HEK293T (cell line): ENCODE measurements around the gene BFSP2.

Experiments used
- CTCF ChIA-PET: fragments of 350-600 bp; formaldehyde crosslinking; extraction: SDS; loops from one replicate; lab custom pipeline; 2021; ENCODE audit warnings: antibody characterized with exemption, inconsistent platforms; lab: Yijun Ruan, JAX
- POLR2A ChIA-PET: fragments of 350-600 bp; formaldehyde crosslinking; extraction: SDS; loops from one replicate; lab custom pipeline; 2020; ENCODE audit warnings: antibody characterized with exemption, inconsistent platforms; lab: Yijun Ruan, JAX
- DNase-seq: peaks from one replicate; pipeline ENCODE4 v3.0.0; 2012; ENCODE audit warnings: mixed read lengths; ENCODE audit errors: extremely low spot score
- ARNT ChIP-seq: fragments of 450-650 bp; IDR thresholded peaks from 2 replicates; pipeline ENCODE4 v1.6.1; 2017; ENCODE audit warnings: mild to moderate bottlenecking
- BHLHE40 ChIP-seq: fragments of 450-650 bp; IDR thresholded peaks from 2 replicates; pipeline ENCODE4 v1.6.1; 2016; ENCODE audit warnings: mild to moderate bottlenecking, moderate library complexity, borderline replicate concordance
- CTBP1 ChIP-seq: fragments of 450-650 bp; IDR thresholded peaks from 2 replicates; pipeline ENCODE4 v1.6.1; 2016; ENCODE audit warnings: borderline replicate concordance
- ELF4 ChIP-seq: fragments of 450-650 bp; IDR thresholded peaks from 2 replicates; pipeline ENCODE4 v1.6.1; 2017; ENCODE audit warnings: antibody characterized with exemption
- FOXA1 ChIP-seq: fragments of 450-650 bp; IDR thresholded peaks from 2 replicates; pipeline ENCODE4 v1.6.1; 2016; ENCODE audit warnings: mild to moderate bottlenecking
- FOXK2 ChIP-seq: fragments of 450-650 bp; IDR thresholded peaks from 2 replicates; pipeline ENCODE4 v1.6.1; 2016; ENCODE audit warnings: mild to moderate bottlenecking
- FOXM1 ChIP-seq: fragments of 450-650 bp; IDR thresholded peaks from 2 replicates; pipeline ENCODE4 v1.6.1; 2017; ENCODE audit warnings: mild to moderate bottlenecking, borderline replicate concordance
- HDGF ChIP-seq: fragments of 450-650 bp; IDR thresholded peaks from 2 replicates; pipeline ENCODE4 v1.6.1; 2017; ENCODE audit warnings: antibody characterized with exemption, borderline replicate concordance
- L3MBTL2 ChIP-seq: fragments of 450-650 bp; conservative IDR thresholded peaks from 2 replicates; pipeline ENCODE4 v1.6.1; 2016; ENCODE audit warnings: mild to moderate bottlenecking
- LEF1 ChIP-seq: fragments of 450-650 bp; IDR thresholded peaks from 2 replicates; pipeline ENCODE4 v1.6.1; 2017; ENCODE audit warnings: mild to moderate bottlenecking, borderline replicate concordance
- NFRKB ChIP-seq: fragments of 450-650 bp; IDR thresholded peaks from 2 replicates; pipeline ENCODE4 v1.6.1; 2016; ENCODE audit warnings: mild to moderate bottlenecking, moderate library complexity
- SP1 ChIP-seq: fragments of 450-650 bp; IDR thresholded peaks from 2 replicates; pipeline ENCODE4 v1.6.1; 2017
- SUZ12 ChIP-seq: fragments of 450-650 bp; IDR thresholded peaks from 2 replicates; pipeline ENCODE4 v1.6.1; 2016; ENCODE audit warnings: mild to moderate bottlenecking
- TARDBP ChIP-seq: fragments of 450-650 bp; IDR thresholded peaks from 2 replicates; pipeline ENCODE4 v1.6.1; 2016
- ZNF384 ChIP-seq: fragments of 450-650 bp; IDR thresholded peaks from 2 replicates; pipeline ENCODE4 v1.6.1; 2016
- TF ChIP-seq, protein P1 (sequence below): fragments of 450-650 bp; IDR thresholded peaks from 2 replicates; pipeline ENCODE4 v1.6.1; 2016

Gene BFSP2

DNA sequence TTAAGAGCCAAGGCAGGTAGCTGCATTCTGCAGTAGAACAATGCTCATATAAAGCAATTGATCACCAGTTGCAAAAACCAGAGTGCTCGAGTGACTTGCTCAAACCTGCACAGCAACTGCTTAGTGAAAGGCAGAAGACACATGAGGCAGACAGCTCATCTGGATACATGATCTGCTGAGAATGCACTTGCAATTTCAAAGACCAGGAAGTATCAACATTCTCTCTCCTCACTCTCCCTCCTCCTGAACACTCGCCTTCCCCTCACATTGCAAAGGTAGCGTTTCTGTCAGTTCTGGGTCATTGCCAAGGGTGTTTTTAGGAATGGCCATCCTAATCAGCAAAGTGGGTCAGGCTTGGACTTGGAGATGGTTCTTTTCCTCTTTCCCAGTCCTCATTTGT is 61.0 kb downstream of the BFSP2 start:
- DNase-seq, result no peak
- TF ChIP-seq FOXM1 (no peak), SP1 (no peak), CTBP1 (no peak), ARNT (no peak), ZNF384 (no peak), BHLHE40 (no peak), LEF1 (no peak), FOXA1 (no peak), HDGF (no peak), L3MBTL2 (no peak), SUZ12 (no peak), FOXK2 (no peak), NFRKB (no peak), TARDBP (no peak), ELF4 (no peak)
- TF ChIP-seq, protein P1, sequence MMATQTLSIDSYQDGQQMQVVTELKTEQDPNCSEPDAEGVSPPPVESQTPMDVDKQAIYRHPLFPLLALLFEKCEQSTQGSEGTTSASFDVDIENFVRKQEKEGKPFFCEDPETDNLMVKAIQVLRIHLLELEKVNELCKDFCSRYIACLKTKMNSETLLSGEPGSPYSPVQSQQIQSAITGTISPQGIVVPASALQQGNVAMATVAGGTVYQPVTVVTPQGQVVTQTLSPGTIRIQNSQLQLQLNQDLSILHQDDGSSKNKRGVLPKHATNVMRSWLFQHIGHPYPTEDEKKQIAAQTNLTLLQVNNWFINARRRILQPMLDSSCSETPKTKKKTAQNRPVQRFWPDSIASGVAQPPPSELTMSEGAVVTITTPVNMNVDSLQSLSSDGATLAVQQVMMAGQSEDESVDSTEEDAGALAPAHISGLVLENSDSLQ, result no peak
- ChIA-PET POLR2A (no interaction called here), CTCF (no interaction called here)

DNA sequence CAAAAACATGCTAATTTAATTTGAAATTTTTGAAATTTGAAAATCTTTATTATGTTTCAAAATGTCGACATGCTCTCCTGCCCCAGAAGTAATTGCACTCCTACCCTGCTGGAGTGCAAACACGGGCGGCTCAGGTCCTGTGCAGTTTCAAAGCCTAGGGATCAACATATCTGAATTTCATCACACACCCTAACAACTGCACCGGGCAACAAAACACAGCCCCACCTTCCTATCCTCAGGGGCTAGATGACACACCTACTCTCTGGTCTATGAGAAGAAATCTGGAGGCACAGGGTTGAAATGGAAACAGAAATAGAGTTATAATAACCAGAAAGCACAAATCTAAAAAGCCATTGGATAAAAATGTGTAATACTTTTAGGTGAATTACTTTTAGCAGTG is 61.4 kb downstream of the BFSP2 start:
- no peak for DNase-seq
- ChIA-PET POLR2A (no interaction called here), CTCF (no interaction called here)
- TF ChIP-seq, protein P1, result no peak
- no peak for TF ChIP-seq FOXM1
- TF ChIP-seq BHLHE40, result no peak
- TF ChIP-seq ZNF384, result no peak
- TF ChIP-seq FOXA1, result no peak
- no peak for TF ChIP-seq HDGF
- TF ChIP-seq L3MBTL2, result no peak
- no peak for TF ChIP-seq TARDBP
- TF ChIP-seq ELF4, result no peak
- TF ChIP-seq LEF1, result no peak
- TF ChIP-seq SP1, result no peak
- no peak for TF ChIP-seq ARNT
- TF ChIP-seq SUZ12, result no peak
- no peak for TF ChIP-seq CTBP1
- no peak for TF ChIP-seq NFRKB
- no peak for TF ChIP-seq FOXK2

DNA sequence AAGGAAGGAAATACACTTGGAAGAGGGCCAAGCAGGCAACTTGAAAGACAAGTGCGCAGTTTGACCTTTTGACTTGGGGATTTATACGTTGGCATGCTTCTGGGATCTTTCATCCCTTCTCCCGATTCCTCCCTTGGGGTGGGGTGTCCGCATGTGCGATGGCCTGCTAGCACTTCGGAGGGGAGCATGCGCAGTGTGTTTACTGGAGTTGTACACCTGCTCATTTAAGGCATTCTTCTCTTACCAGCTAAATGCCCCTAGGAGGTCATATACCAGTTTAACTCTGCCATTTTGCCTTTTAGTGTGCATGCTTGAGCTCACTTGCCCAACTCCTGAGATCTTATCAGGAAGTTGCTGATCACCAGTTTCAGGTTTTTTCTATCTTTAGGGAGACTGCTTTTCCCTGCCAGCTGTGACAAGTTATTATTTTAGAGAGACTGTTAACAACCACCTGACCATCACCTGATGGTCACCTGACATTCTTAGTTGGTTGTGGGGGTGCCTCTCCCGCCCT is 63.5 kb downstream of the BFSP2 start:
- CTCF ChIA-PET, result no interaction called here
- TF ChIP-seq BHLHE40 (no peak), HDGF (no peak), SP1 (no peak), FOXK2 (no peak), NFRKB (no peak), ELF4 (no peak), L3MBTL2 (no peak), SUZ12 (no peak)
- TF ChIP-seq, protein P1, result no peak
- POLR2A ChIA-PET, result no interaction called here
- no peak for DNase-seq

DNA sequence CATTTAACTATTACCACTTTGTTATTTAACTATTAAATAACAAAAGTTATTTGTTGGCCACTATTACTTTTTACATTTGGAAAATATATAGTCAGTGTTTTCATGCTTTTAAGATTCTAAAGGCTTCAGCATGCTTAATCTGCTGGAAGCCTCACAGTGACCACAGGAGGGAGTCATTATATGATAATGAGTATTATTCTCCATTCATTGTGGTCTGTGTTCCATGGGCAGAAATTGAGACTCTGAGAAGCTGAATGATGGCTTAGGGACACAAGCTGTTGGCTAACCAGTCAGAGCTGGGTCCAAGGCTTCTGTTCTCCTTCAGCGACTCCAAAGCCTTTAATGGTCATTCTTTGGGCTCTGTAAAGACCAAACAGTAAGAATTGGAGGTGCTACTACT is 64.7 kb downstream of the BFSP2 start:
- CTCF ChIA-PET, result no interaction called here
- DNase-seq, result no peak
- TF ChIP-seq ARNT (no peak), ELF4 (no peak), FOXA1 (no peak), LEF1 (no peak), L3MBTL2 (no peak), FOXK2 (no peak), NFRKB (no peak), TARDBP (no peak), ZNF384 (no peak), CTBP1 (no peak), FOXM1 (no peak), BHLHE40 (no peak)
- TF ChIP-seq, protein P1, result no peak
- POLR2A ChIA-PET, result no interaction called here

GRCh38 chr3:133466531-133467386 is 66.9 kb downstream of the BFSP2 start:
- ChIA-PET CTCF (interaction anchor here (1.3 kb wide), 1 partner anchor 22 kb away, joined by 5 read pairs; no protein-coding TSS in a partner anchor), POLR2A (no interaction called here)
- DNase-seq, result no peak
- TF ChIP-seq FOXA1 (no peak), ZNF384 (0 out of 2 replicates have a peak, but pooled peaks have one; percentile 17), ELF4 (no peak), SP1 (no peak)
- TF ChIP-seq, protein P1, result no peak
